H1 (cell line): ENCODE results near the gene AKAP4. TPM values are rescaled to one million over a fixed set of nuclear protein-coding genes. Genes with fewer than 3 reads are reported as not detected.

ENCODE experiments used
- CTCF ChIA-PET: fragments of 300-600 bp; sonication (Branson Sonifier 250); formaldehyde crosslinking; loops from one replicate; lab custom pipeline; 2021; ENCODE audit not compliant: partially characterized antibody; lab: Charles Lee
- POLR2A ChIA-PET: fragments of 300-600 bp; sonication (Branson Sonifier 250); formaldehyde crosslinking; loops from one replicate; lab custom pipeline; 2021; ENCODE audit warnings: inconsistent platforms; ENCODE audit not compliant: partially characterized antibody; lab: Charles Lee
- DNase-seq, 2 experiments: peaks; one replicate each; pipeline versions ENCODE4 v3.0.0 to v3.0.0-alpha.2; 2010 to 2022; ENCODE audit warnings: low spot score in 2 of 2, low read depth in 1 of 2, mixed read lengths in 1 of 2
- FAIRE-seq: peaks from 2 replicates; lab custom pipeline; 2011; peaks lifted over from hg19 to GRCh38; lab: Jason Lieb, UNC
- H2AFZ ChIP-seq: 2 replicates; pipeline ENCODE4 v1.8.1; 2012; ENCODE audit warnings: low read length, inconsistent platforms
- H2AK5ac ChIP-seq: 2 replicates; pipeline ENCODE4 v1.6.1; 2013; ENCODE audit warnings: low read depth, low read length
- H2BK120ac ChIP-seq: replicated peaks from 2 replicates; pipeline ENCODE3; 2013; ENCODE audit warnings: low read depth, low read length, inconsistent platforms
- H2BK12ac ChIP-seq: 2 replicates; pipeline ENCODE4 v1.6.1; 2013; ENCODE audit warnings: low read depth, low read length
- H2BK15ac ChIP-seq: 2 replicates; pipeline ENCODE4 v1.6.1; 2013; ENCODE audit warnings: low read length
- H2BK20ac ChIP-seq: 2 replicates; pipeline ENCODE4 v1.6.1; 2013; ENCODE audit warnings: low read length
- H2BK5ac ChIP-seq: 2 replicates; pipeline ENCODE4 v1.6.1; 2013; ENCODE audit warnings: low read depth, low read length
- H3K14ac ChIP-seq: 2 replicates; pipeline ENCODE4 v1.6.1; 2013; ENCODE audit warnings: inconsistent platforms; ENCODE audit not compliant: insufficient read length
- H3K18ac ChIP-seq: 2 replicates; pipeline ENCODE4 v1.6.1; 2013; ENCODE audit warnings: low read length; ENCODE audit errors: extremely low read depth
- H3K23ac ChIP-seq: 2 replicates; pipeline ENCODE4 v1.6.1; 2013; ENCODE audit warnings: inconsistent platforms; ENCODE audit not compliant: insufficient read length
- H3K23me2 ChIP-seq: 2 replicates; pipeline ENCODE4 v1.6.1; 2013; ENCODE audit warnings: low read depth, low read length
- H3K27ac ChIP-seq: 2 replicates; pipeline ENCODE4 v1.6.1; 2011; ENCODE audit warnings: low read depth, low read length, inconsistent platforms
- H3K27me3 ChIP-seq, 4 experiments: replicated peaks in 1 of 4; 1 replicate in 1 of 4; 2 replicates in 3 of 4; pipeline versions ENCODE4 v1.6.1 to v1.8.1; 2011 to 2013; ENCODE audit warnings: low read length in 3 of 4, mild to moderate bottlenecking in 3 of 4, inconsistent platforms in 2 of 4, mixed read lengths in 2 of 4, moderate library complexity in 1 of 4; ENCODE audit not compliant: control insufficient read depth in 3 of 4, insufficient read depth in 3 of 4; ENCODE audit errors: extremely low read depth in 1 of 4
- H3K36me3 ChIP-seq, 4 experiments: 2 replicates each; pipeline versions ENCODE4 v1.6.1 to v1.8.1; 2011 to 2013; ENCODE audit warnings: mild to moderate bottlenecking in 4 of 4, low read length in 3 of 4, moderate library complexity in 2 of 4, control low read depth in 1 of 4, inconsistent platforms in 1 of 4; ENCODE audit not compliant: insufficient read depth in 4 of 4, control insufficient read depth in 2 of 4
- H3K4ac ChIP-seq: replicated peaks from 2 replicates; pipeline ENCODE3; 2013; ENCODE audit warnings: low read length, low read depth, mixed read lengths, inconsistent platforms; ENCODE audit not compliant: insufficient read length
- H3K4me1 ChIP-seq, 4 experiments: replicated peaks in 1 of 4; 1 replicate in 1 of 4; 2 replicates in 3 of 4; pipeline versions ENCODE4 v1.6.1 to v1.8.1; 2011 to 2013; ENCODE audit warnings: low read length in 3 of 4, inconsistent platforms in 2 of 4, mixed read lengths in 1 of 4; ENCODE audit not compliant: insufficient read depth in 4 of 4, control insufficient read depth in 3 of 4
- H3K4me2 ChIP-seq, 2 experiments: 2 replicates each; pipeline versions ENCODE4 v1.6.1 to v1.8.1; 2011 to 2013; ENCODE audit warnings: low read depth in 2 of 2, low read length in 2 of 2, control low read depth in 1 of 2, inconsistent platforms in 1 of 2, mild to moderate bottlenecking in 1 of 2; ENCODE audit not compliant: insufficient read depth in 1 of 2
- H3K4me3 ChIP-seq, 4 experiments: fragments of 200-600, 300-600 bp in 1 of 4; sonication (generic), shearing (Covaris generic), sonication (Bioruptor Twin) in 1 of 4; 2 replicates each; pipeline versions ENCODE4 v1.5.1 to v1.8.1; 2011 to 2016; ENCODE audit warnings: low read length in 4 of 4, low read depth in 3 of 4, control low read depth in 2 of 4, inconsistent platforms in 2 of 4, mild to moderate bottlenecking in 2 of 4, mixed read lengths in 1 of 4, moderate library complexity in 1 of 4; ENCODE audit not compliant: insufficient read depth in 2 of 4; ENCODE audit errors: extremely low read depth in 1 of 4
- H3K56ac ChIP-seq: replicated peaks from 2 replicates; pipeline ENCODE3; 2013; ENCODE audit warnings: low read depth, mild to moderate bottlenecking, mixed read lengths, low read length, inconsistent platforms; ENCODE audit not compliant: insufficient read length
- H3K79me1 ChIP-seq: 2 replicates; pipeline ENCODE4 v1.6.1; 2013; ENCODE audit warnings: low read depth, low read length, control low read depth
- H3K79me2 ChIP-seq, 2 experiments: 2 replicates each; pipeline versions ENCODE4 v1.6.1 to v1.8.1; 2012 to 2013; ENCODE audit warnings: low read length in 2 of 2, mild to moderate bottlenecking in 2 of 2, inconsistent platforms in 1 of 2; ENCODE audit not compliant: insufficient read depth in 2 of 2, control insufficient read depth in 1 of 2
- H3K9ac ChIP-seq, 4 experiments: replicated peaks in 1 of 4; 1 replicate in 1 of 4; 2 replicates in 3 of 4; pipeline versions ENCODE4 v1.6.1 to v1.8.1; 2011 to 2013; ENCODE audit warnings: low read depth in 3 of 4, low read length in 3 of 4, control low read depth in 2 of 4, mild to moderate bottlenecking in 2 of 4, moderate library complexity in 2 of 4, inconsistent platforms in 1 of 4; ENCODE audit errors: extremely low read depth in 1 of 4
- H3K9me3 ChIP-seq, 2 experiments: 2 replicates each; pipeline versions ENCODE4 v1.6.1 to v1.8.1; 2012 to 2013; ENCODE audit warnings: mild to moderate bottlenecking in 2 of 2, moderate library complexity in 2 of 2, control low read depth in 1 of 2, inconsistent platforms in 1 of 2, low read depth in 1 of 2, low read length in 1 of 2, mixed read lengths in 1 of 2; ENCODE audit not compliant: insufficient read depth in 2 of 2
- H4K20me1 ChIP-seq, 2 experiments: replicated peaks in 1 of 2; 2 replicates each; pipeline versions ENCODE3 to v1.8.1; 2011 to 2013; ENCODE audit warnings: inconsistent platforms in 2 of 2, low read length in 2 of 2, mild to moderate bottlenecking in 1 of 2; ENCODE audit not compliant: insufficient read depth in 2 of 2, control insufficient read depth in 1 of 2
- H4K5ac ChIP-seq: 2 replicates; pipeline ENCODE4 v1.6.1; 2013; ENCODE audit warnings: low read length, low read depth, mixed read lengths, inconsistent platforms; ENCODE audit not compliant: insufficient read length
- H4K8ac ChIP-seq: 2 replicates; pipeline ENCODE4 v1.8.0; 2013; ENCODE audit warnings: mild to moderate bottlenecking, moderate library complexity, low read length, inconsistent platforms; ENCODE audit not compliant: insufficient read depth; ENCODE audit errors: extremely low read depth
- H4K91ac ChIP-seq: replicated peaks from 2 replicates; pipeline ENCODE3; 2013; ENCODE audit warnings: low read length, mixed read lengths, inconsistent platforms; ENCODE audit not compliant: insufficient read length
- BCL11A ChIP-seq, 2 experiments: IDR thresholded peaks; one replicate each; pipeline ENCODE4 v1.6.1; 2011; ENCODE audit warnings: low read depth in 2 of 2, low read length in 2 of 2, mild to moderate bottlenecking in 2 of 2
- BRCA1 ChIP-seq: IDR thresholded peaks from 2 replicates; pipeline ENCODE4 v1.6.1; 2012; ENCODE audit warnings: low read depth, low read length, improper control_type of control experiment
- CBX5 ChIP-seq: fragments of 300-800, 300-1000 bp; sonication (generic); IDR thresholded peaks from 2 replicates; pipeline ENCODE4 v1.7.1; 2016; ENCODE audit warnings: antibody characterized with exemption, low read length, low read depth
- CHD1 ChIP-seq: IDR thresholded peaks from 2 replicates; pipeline ENCODE4 v1.6.1; 2012; ENCODE audit warnings: low read depth, low read length, improper control_type of control experiment
- EGR1 ChIP-seq: IDR thresholded peaks from 2 replicates; pipeline ENCODE4 v1.6.1; 2011; ENCODE audit warnings: low read depth, low read length, borderline replicate concordance
- FOSL1 ChIP-seq: IDR thresholded peaks from 2 replicates; pipeline ENCODE4 v1.6.1; 2011; ENCODE audit warnings: mild to moderate bottlenecking, low read depth, low read length, moderate library complexity; ENCODE audit not compliant: insufficient read depth
- KDM1A ChIP-seq: fragments of 200-600, 300-600 bp; sonication (generic); IDR thresholded peaks from 2 replicates; pipeline ENCODE4 v1.7.1; 2016; ENCODE audit warnings: mild to moderate bottlenecking, low read length, borderline replicate concordance
- POLR2AphosphoS5 ChIP-seq: IDR thresholded peaks from 2 replicates; pipeline ENCODE4 v1.6.1; 2011; ENCODE audit warnings: low read depth, low read length
- RXRA ChIP-seq: IDR thresholded peaks from 2 replicates; pipeline ENCODE4 v1.6.1; 2011; ENCODE audit warnings: low read depth, mild to moderate bottlenecking, low read length, moderate library complexity; ENCODE audit not compliant: insufficient read depth
- SRF ChIP-seq: IDR thresholded peaks from 2 replicates; pipeline ENCODE4 v1.6.1; 2011; ENCODE audit warnings: mild to moderate bottlenecking, low read depth, low read length, moderate library complexity
- WGBS, 2 experiments: shearing (Covaris generic) in 1 of 2; methylation state at CpG; one replicate each; pipeline versions ENCODE4 v1.1.6 to v1.1.7; 2013 to 2015; ENCODE audit warnings: low lambda C conversion rate in 2 of 2, mixed read lengths in 2 of 2, inconsistent platforms in 1 of 2, low coverage in 1 of 2, missing lambda C conversion rate in 1 of 2; ENCODE audit not compliant: insufficient replicate concordance in 2 of 2, insufficient coverage in 1 of 2, insufficient read length in 1 of 2; ENCODE audit errors: extremely low coverage in 1 of 2, missing lambda C conversion rate in 1 of 2; 5-methylcytosine and 5-hydroxymethylcytosine counted together
- polyA plus RNA-seq, 7 experiments: library from polyadenylated mRNA; depleted of rRNA in 3 of 7; stranded (reverse) in 5 of 7; unstranded in 2 of 7; fragments of >200 nt in 5 of 7; fragments of 200-250 nt in 2 of 7; gene quantifications; 1 replicate in 5 of 7; 2 replicates in 1 of 7; 4 replicates in 1 of 7; pipeline versions ENCODE4 v1.2.1 to v1.2.3, GENCODE V29; 2011 to 2013; ENCODE audit warnings: missing spikeins in 2 of 7, mixed read lengths in 2 of 7
- total RNA-seq: library from RNA; stranded (reverse); fragmentation: NEBNext Ultra II Directional; extraction: Animal tissue kit (Norgen Biotek cat#: 25700); gene quantifications from 2 replicates; pipeline ENCODE4 v1.2.1, GENCODE V29; 2021

Gene AKAP4
- total and polyA plus RNA-seq, 2 of the 8 experiments (the other 6 are each of a cell fraction or from before 2014, with no cell fraction given): not detected

GRCh38 chrX:50161127-50161526 lies 39.7 kb downstream of the AKAP4 start:
- Histone ChIP-seq H3K4me3 (no peak overlapping the region), H2BK15ac (no peak overlapping the region), H3K9me3 (no peaks in the 10 kb centered on the region), H4K5ac (no peak overlapping the region), H2BK120ac (no peak overlapping the region), H3K23me2 (no peaks in the 10 kb centered on the region), H3K79me2 (no peaks in the 10 kb centered on the region), H3K9ac (no peak overlapping the region), H4K20me1 (no peaks in the 10 kb centered on the region), H3K4ac (no peak overlapping the region), H3K27me3 (no peaks in the 10 kb centered on the region), H3K27ac (no peak overlapping the region), H2AK5ac (no peak overlapping the region), H3K4me2 (no peak overlapping the region), H2BK12ac (no peak overlapping the region), H3K36me3 (no peaks in the 10 kb centered on the region), H4K91ac (no peak overlapping the region), H3K56ac (no peak overlapping the region), H2AFZ (no peak overlapping the region), H4K8ac (no peak overlapping the region), H3K4me1 (no peaks in the 10 kb centered on the region), H2BK5ac (no peak overlapping the region), H3K14ac (no peak overlapping the region), H3K23ac (no peak overlapping the region), H2BK20ac (no peak overlapping the region), H3K18ac (no peak overlapping the region), H3K79me1 (no peaks in the 10 kb centered on the region)
- FAIRE-seq (no peak), DNase-seq (no peak)
- POLR2A ChIA-PET: no interaction called here
- CTCF ChIA-PET: no interaction called here
- 95% methylated on average over 3 of the region's 3 CpGs; no CpG with 5 or more reads in 1 of the 2 experiments for WGBS, 2 experiments
- no peak for TF ChIP-seq EGR1
- TF ChIP-seq POLR2AphosphoS5: no peak
- TF ChIP-seq FOSL1: no peak
- no peak for TF ChIP-seq RXRA
- TF ChIP-seq SRF: no peak
- no peak for TF ChIP-seq CBX5
- TF ChIP-seq BRCA1: no peak
- no peak for TF ChIP-seq BCL11A (IDR thresholded peaks at IDR 0.05; ENCODE audit: low read depth in 2 of 2, low read length in 2 of 2)
- no peak for TF ChIP-seq CHD1
- TF ChIP-seq KDM1A: no peak
